ENCODE data around the gene EFNB1.
"Not testable (repeated sequence)": the region's sequence is repeated elsewhere in the genome, so short reads cannot be mapped to it uniquely, and the experiment has no call there.

Gene EFNB1

GRCh38 chrX:68828740-68829581, at the start of gene EFNB1:
TSS of gene EFNB1 (plus strand) at chrX:68829021. CDS start at chrX:68829777, 756 bp downstream.
- H3K9ac ChIP-seq (ENCODE audit: low read depth in 1 of 2, low read length in 2 of 2), result peak within 1 kb of the TSS; percentile 74 to 78
- peak within 1 kb of the TSS; percentile 66 for H3K27ac ChIP-seq (ENCODE audit: low read depth, low read length)

GRCh38 chrX:68781295-68781694, 47.5 kb upstream of the EFNB1 start:
- H3K9me3 ChIP-seq (ENCODE audit: control insufficient read depth in 1 of 2, low read length in 2 of 2); H3K27ac ChIP-seq (ENCODE audit: low read depth, low read length); H3K9ac ChIP-seq (ENCODE audit: low read depth in 1 of 2, low read length in 2 of 2); H3K36me3 ChIP-seq (ENCODE audit: control insufficient read depth in 1 of 2, insufficient read depth in 2 of 2, low read length in 2 of 2); H3K4me3 ChIP-seq (ENCODE audit: low read depth in 1 of 2, low read length in 2 of 2); H3K4me1 ChIP-seq (ENCODE audit: control insufficient read depth in 1 of 2, insufficient read depth in 2 of 2, low read length in 2 of 2); H3K27me3 ChIP-seq (ENCODE audit: control insufficient read depth in 1 of 2, insufficient read depth in 2 of 2, low read length in 2 of 2): not testable (repeated sequence)

More at GRCh38 chrX:68828740-68829581, at the start of gene EFNB1:
- H3K4me3 ChIP-seq (ENCODE audit: low read depth in 1 of 2, low read length in 2 of 2), result peak within 1 kb of the TSS; percentile 74 to 82
- no peaks in the 10 kb centered on the region for H3K9me3 ChIP-seq (ENCODE audit: control insufficient read depth in 1 of 2, low read length in 2 of 2)
- H3K4me1 ChIP-seq (ENCODE audit: control insufficient read depth in 1 of 2, insufficient read depth in 2 of 2, low read length in 2 of 2), result peaks cover 8 to 15% of the 10 kb centered on the region in 2 donors
- H3K36me3 ChIP-seq (ENCODE audit: control insufficient read depth in 1 of 2, insufficient read depth in 2 of 2, low read length in 2 of 2), result no peaks in the 10 kb centered on the region
- no peaks in the 10 kb centered on the region for H3K27me3 ChIP-seq (ENCODE audit: control insufficient read depth in 1 of 2, insufficient read depth in 2 of 2, low read length in 2 of 2)

GRCh38 chrX:68784816-68785215, 44.0 kb upstream of the EFNB1 start:
- no peaks in the 10 kb centered on the region for H3K9me3 ChIP-seq (ENCODE audit: control insufficient read depth in 1 of 2, low read length in 2 of 2)
- no peaks in the 10 kb centered on the region for H3K4me1 ChIP-seq (ENCODE audit: control insufficient read depth in 1 of 2, insufficient read depth in 2 of 2, low read length in 2 of 2)
- H3K9ac ChIP-seq (ENCODE audit: low read depth in 1 of 2, low read length in 2 of 2), result no peak overlapping the region
- H3K27me3 ChIP-seq (ENCODE audit: control insufficient read depth in 1 of 2, insufficient read depth in 2 of 2, low read length in 2 of 2), result no peaks in the 10 kb centered on the region
- H3K4me3 ChIP-seq (ENCODE audit: low read depth in 1 of 2, low read length in 2 of 2), result no peak overlapping the region
- no peak overlapping the region for H3K27ac ChIP-seq (ENCODE audit: low read depth, low read length)
- H3K36me3 ChIP-seq (ENCODE audit: control insufficient read depth in 1 of 2, insufficient read depth in 2 of 2, low read length in 2 of 2), result no peaks in the 10 kb centered on the region

GRCh38 chrX:68786581-68786980, 42.2 kb upstream of the EFNB1 start:
- not testable (repeated sequence) for H3K36me3 ChIP-seq (ENCODE audit: control insufficient read depth in 1 of 2, insufficient read depth in 2 of 2, low read length in 2 of 2); H3K27ac ChIP-seq (ENCODE audit: low read depth, low read length); H3K27me3 ChIP-seq (ENCODE audit: control insufficient read depth in 1 of 2, insufficient read depth in 2 of 2, low read length in 2 of 2); H3K9ac ChIP-seq (ENCODE audit: low read depth in 1 of 2, low read length in 2 of 2); H3K4me3 ChIP-seq (ENCODE audit: low read depth in 1 of 2, low read length in 2 of 2); H3K4me1 ChIP-seq (ENCODE audit: control insufficient read depth in 1 of 2, insufficient read depth in 2 of 2, low read length in 2 of 2); H3K9me3 ChIP-seq (ENCODE audit: control insufficient read depth in 1 of 2, low read length in 2 of 2)

- no peaks in the 10 kb centered on the region for H3K4me1 ChIP-seq (ENCODE audit: control insufficient read depth in 1 of 2, insufficient read depth in 2 of 2, low read length in 2 of 2)
- H3K36me3 ChIP-seq (ENCODE audit: control insufficient read depth in 1 of 2, insufficient read depth in 2 of 2, low read length in 2 of 2), result no peaks in the 10 kb centered on the region
- no peak overlapping the region for H3K4me3 ChIP-seq (ENCODE audit: low read depth in 1 of 2, low read length in 2 of 2)
- no peaks in the 10 kb centered on the region for H3K9me3 ChIP-seq (ENCODE audit: control insufficient read depth in 1 of 2, low read length in 2 of 2)
- H3K9ac ChIP-seq (ENCODE audit: low read depth in 1 of 2, low read length in 2 of 2), result no peak overlapping the region
- no peaks in the 10 kb centered on the region for H3K27me3 ChIP-seq (ENCODE audit: control insufficient read depth in 1 of 2, insufficient read depth in 2 of 2, low read length in 2 of 2)
- no peak overlapping the region for H3K27ac ChIP-seq (ENCODE audit: low read depth, low read length)
Observed at GRCh38 chrX:68789966-68790365, 38.9 kb upstream of the EFNB1 start.

GRCh38 chrX:68792083-68792482, 36.7 kb upstream of the EFNB1 start:
- Histone ChIP-seq H3K9me3 (ENCODE audit: control insufficient read depth in 1 of 2, low read length in 2 of 2) (no peaks in the 10 kb centered on the region), H3K27ac (ENCODE audit: low read depth, low read length) (no peak overlapping the region), H3K9ac (ENCODE audit: low read depth in 1 of 2, low read length in 2 of 2) (no peak overlapping the region), H3K4me1 (ENCODE audit: control insufficient read depth in 1 of 2, insufficient read depth in 2 of 2, low read length in 2 of 2) (no peaks in the 10 kb centered on the region), H3K27me3 (ENCODE audit: control insufficient read depth in 1 of 2, insufficient read depth in 2 of 2, low read length in 2 of 2) (no peaks in the 10 kb centered on the region), H3K4me3 (ENCODE audit: low read depth in 1 of 2, low read length in 2 of 2) (no peak overlapping the region), H3K36me3 (ENCODE audit: control insufficient read depth in 1 of 2, insufficient read depth in 2 of 2, low read length in 2 of 2) (no peaks in the 10 kb centered on the region)

GRCh38 chrX:68794461-68794860, 34.4 kb upstream of the EFNB1 start:
- Histone ChIP-seq H3K9me3 (ENCODE audit: control insufficient read depth in 1 of 2, low read length in 2 of 2) (no peaks in the 10 kb centered on the region), H3K27ac (ENCODE audit: low read depth, low read length) (no peak overlapping the region), H3K27me3 (ENCODE audit: control insufficient read depth in 1 of 2, insufficient read depth in 2 of 2, low read length in 2 of 2) (no peaks in the 10 kb centered on the region), H3K4me1 (ENCODE audit: control insufficient read depth in 1 of 2, insufficient read depth in 2 of 2, low read length in 2 of 2) (no peaks in the 10 kb centered on the region), H3K4me3 (ENCODE audit: low read depth in 1 of 2, low read length in 2 of 2) (no peak overlapping the region), H3K9ac (ENCODE audit: low read depth in 1 of 2, low read length in 2 of 2) (no peak overlapping the region), H3K36me3 (ENCODE audit: control insufficient read depth in 1 of 2, insufficient read depth in 2 of 2, low read length in 2 of 2) (no peaks in the 10 kb centered on the region)

GRCh38 chrX:68795741-68796140, 33.1 kb upstream of the EFNB1 start:
- no peaks in the 10 kb centered on the region for H3K27me3 ChIP-seq (ENCODE audit: control insufficient read depth in 1 of 2, insufficient read depth in 2 of 2, low read length in 2 of 2)
- no peak overlapping the region for H3K4me3 ChIP-seq (ENCODE audit: low read depth in 1 of 2, low read length in 2 of 2)
- H3K9ac ChIP-seq (ENCODE audit: low read depth in 1 of 2, low read length in 2 of 2), result no peak overlapping the region
- no peaks in the 10 kb centered on the region for H3K9me3 ChIP-seq (ENCODE audit: control insufficient read depth in 1 of 2, low read length in 2 of 2)
- no peaks in the 10 kb centered on the region for H3K4me1 ChIP-seq (ENCODE audit: control insufficient read depth in 1 of 2, insufficient read depth in 2 of 2, low read length in 2 of 2)
- no peaks in the 10 kb centered on the region for H3K36me3 ChIP-seq (ENCODE audit: control insufficient read depth in 1 of 2, insufficient read depth in 2 of 2, low read length in 2 of 2)
- no peak overlapping the region for H3K27ac ChIP-seq (ENCODE audit: low read depth, low read length)

GRCh38 chrX:68798400-68798799, 30.4 kb upstream of the EFNB1 start:
- not testable (repeated sequence) for H3K27me3 ChIP-seq (ENCODE audit: control insufficient read depth in 1 of 2, insufficient read depth in 2 of 2, low read length in 2 of 2); H3K9ac ChIP-seq (ENCODE audit: low read depth in 1 of 2, low read length in 2 of 2); H3K4me1 ChIP-seq (ENCODE audit: control insufficient read depth in 1 of 2, insufficient read depth in 2 of 2, low read length in 2 of 2); H3K4me3 ChIP-seq (ENCODE audit: low read depth in 1 of 2, low read length in 2 of 2); H3K9me3 ChIP-seq (ENCODE audit: control insufficient read depth in 1 of 2, low read length in 2 of 2); H3K36me3 ChIP-seq (ENCODE audit: control insufficient read depth in 1 of 2, insufficient read depth in 2 of 2, low read length in 2 of 2); H3K27ac ChIP-seq (ENCODE audit: low read depth, low read length)

- Histone ChIP-seq H3K4me1 (ENCODE audit: control insufficient read depth in 1 of 2, insufficient read depth in 2 of 2, low read length in 2 of 2) (no peaks in the 10 kb centered on the region), H3K27me3 (ENCODE audit: control insufficient read depth in 1 of 2, insufficient read depth in 2 of 2, low read length in 2 of 2) (no peaks in the 10 kb centered on the region), H3K9me3 (ENCODE audit: control insufficient read depth in 1 of 2, low read length in 2 of 2) (no peaks in the 10 kb centered on the region), H3K9ac (ENCODE audit: low read depth in 1 of 2, low read length in 2 of 2) (no peak overlapping the region), H3K27ac (ENCODE audit: low read depth, low read length) (no peak overlapping the region), H3K4me3 (ENCODE audit: low read depth in 1 of 2, low read length in 2 of 2) (no peak overlapping the region), H3K36me3 (ENCODE audit: control insufficient read depth in 1 of 2, insufficient read depth in 2 of 2, low read length in 2 of 2) (no peaks in the 10 kb centered on the region)
Observed at GRCh38 chrX:68801737-68802290, 27.0 kb upstream of the EFNB1 start.

Measured in duodenal mucosa (tissue), 2 donors.